NCI-H146 treated with DMSO at 0.1 percent for 48 hours (cell line): ENCODE data around the gene TUBGCP6.

ENCODE experiments used
- DNase-seq: peaks from one replicate; lab custom pipeline; 2025; ENCODE audit not compliant: unreplicated experiment; lab: John Stamatoyannopoulos, UW

The TUBGCP6 gene

DNA sequence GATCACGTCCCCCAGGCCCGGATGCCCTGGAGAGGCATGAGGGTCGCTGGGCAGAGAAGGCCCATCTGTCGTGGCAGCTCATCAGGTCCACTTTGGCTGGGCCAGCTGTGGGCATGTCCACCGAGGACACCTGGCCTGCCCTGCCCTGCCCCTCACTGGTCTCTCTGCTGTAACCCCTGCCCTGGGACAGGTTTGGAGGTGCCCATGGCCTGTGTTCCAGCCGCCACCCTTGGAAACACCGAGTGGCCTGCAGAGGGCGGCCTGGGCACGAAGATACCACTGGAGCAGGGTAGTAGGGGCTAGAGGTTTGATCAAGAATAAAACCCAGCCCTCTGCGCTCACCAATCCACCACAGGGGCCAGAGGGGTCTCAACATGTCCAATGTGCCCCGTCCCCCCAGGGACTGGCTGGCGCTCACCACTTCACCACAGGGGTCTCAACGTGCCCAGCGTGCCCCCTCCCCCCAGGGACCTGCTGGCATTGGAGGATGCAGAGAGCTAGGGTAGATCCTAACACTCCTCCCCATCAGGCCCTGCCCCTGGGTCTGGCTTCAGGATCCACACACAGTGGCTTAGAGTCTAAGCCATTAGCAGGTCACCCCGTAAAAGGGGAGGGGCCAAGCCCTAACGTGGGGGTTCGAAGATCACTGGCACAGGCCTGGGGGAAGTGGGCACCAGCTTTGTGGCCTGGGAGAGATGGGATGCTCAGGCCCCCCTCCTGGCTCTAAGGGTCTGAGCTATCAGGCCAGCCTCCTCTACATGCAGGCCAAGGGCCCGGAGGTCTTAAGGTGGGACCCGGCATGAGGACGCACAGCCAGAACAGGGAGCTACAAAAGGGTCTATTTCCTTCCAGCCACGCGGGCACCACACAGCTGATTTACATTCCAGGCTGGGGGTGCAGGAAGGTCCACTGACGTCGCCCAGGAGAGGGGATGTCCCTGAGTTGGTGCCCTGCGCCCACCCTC is 7.5 kb upstream of the TUBGCP6 start:
- DNase-seq, result no peak

DNA sequence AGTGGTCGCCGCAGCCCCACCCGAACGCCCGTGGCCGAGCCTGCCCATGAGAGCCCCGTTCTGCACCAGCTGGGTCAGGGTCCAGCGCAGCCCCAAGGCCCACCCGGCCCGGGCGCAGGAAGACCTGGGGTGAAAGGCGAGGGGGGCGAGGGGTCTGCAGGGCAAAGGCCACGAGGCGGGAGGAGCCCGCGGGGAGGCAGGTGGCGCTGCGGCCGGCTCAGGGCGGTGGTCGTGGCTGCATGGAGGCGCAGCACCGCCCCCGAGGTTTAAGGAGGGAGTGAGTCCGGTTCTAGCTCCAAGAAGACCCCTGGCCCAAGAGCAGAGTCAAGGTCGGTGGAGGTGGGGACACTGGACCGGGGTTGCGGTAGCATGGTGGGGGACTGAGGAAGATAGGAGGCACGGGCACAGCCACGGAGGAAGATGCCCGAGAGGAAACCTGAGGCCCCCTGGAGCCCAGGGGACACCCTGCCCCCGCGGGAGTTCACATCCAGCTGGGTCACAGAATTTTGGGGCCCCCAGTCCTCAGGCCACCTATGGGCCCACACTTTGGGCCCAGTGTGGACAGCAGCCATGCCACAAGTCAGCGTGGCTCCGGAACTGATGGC is 6.8 kb upstream of the TUBGCP6 start:
- no peak for DNase-seq

DNA sequence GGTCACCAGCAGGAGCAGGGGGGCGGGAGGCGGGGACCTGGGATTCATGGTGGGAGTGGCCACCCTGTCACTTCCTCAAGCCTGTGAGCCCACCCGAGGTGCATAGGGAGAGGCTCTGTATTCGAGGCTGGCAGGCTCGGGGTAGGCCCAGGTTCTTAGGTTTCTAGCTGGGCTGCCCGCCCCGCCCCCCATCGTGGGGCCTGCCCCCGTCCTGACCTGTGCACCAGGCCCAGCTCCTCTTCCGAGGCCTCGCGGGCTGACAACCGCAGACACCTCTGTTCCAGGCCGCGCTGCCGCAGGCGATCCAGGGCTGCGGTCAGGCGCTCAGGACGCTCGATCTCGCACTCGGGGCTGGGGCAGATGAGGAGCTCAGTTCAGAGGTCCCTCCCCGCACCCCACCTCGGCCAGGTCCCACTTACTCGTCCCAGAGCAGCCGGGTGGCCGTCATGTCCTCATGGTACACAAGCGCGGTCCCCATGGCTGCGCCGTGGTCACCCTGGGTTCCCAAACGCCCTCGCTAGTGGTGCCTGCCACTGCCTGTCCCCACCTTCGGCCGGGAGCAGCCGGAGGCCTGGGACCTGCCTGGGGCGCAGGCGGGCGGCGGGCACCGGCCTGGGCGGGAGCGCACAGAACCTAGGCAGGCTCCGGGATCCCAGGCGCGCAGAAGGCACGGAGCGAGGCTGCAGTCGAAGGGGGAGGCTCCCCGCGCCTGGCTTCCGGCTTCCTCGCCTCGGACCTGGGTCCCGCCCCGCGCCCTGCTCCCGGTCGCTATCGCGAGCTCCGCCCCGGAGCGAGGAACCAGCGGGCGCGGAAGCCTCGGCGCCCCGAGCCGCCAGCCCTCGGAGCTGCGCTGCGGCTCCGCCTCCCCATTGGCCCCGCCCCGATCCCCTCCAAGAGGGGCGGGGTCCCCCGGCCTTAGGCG is 6.0 kb upstream of the TUBGCP6 start, which contains the start of gene HDAC10:
Gene HDAC10 (minus strand): TSS at position 711 of the 922 bp plus-strand sequence. CDS start 233 bp downstream, at position 478.
- DNase-seq, result peak; percentile 33

DNA sequence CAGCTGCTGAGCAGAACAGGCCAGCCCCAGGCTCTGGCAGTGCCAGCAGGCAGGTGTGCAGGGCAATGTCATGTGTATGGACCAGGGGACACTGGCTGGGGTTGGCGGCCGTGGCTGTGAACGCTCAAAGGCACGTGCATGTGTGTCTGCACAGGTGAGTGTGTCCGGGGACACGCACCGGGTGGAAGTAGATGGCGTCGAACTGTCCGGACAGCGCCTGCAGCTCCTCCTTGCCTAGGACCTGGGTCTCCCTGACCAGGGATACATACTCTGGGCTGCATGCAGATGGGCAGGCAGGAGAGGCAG is 5.4 kb upstream of the TUBGCP6 start:
- DNase-seq, result no peak

DNA sequence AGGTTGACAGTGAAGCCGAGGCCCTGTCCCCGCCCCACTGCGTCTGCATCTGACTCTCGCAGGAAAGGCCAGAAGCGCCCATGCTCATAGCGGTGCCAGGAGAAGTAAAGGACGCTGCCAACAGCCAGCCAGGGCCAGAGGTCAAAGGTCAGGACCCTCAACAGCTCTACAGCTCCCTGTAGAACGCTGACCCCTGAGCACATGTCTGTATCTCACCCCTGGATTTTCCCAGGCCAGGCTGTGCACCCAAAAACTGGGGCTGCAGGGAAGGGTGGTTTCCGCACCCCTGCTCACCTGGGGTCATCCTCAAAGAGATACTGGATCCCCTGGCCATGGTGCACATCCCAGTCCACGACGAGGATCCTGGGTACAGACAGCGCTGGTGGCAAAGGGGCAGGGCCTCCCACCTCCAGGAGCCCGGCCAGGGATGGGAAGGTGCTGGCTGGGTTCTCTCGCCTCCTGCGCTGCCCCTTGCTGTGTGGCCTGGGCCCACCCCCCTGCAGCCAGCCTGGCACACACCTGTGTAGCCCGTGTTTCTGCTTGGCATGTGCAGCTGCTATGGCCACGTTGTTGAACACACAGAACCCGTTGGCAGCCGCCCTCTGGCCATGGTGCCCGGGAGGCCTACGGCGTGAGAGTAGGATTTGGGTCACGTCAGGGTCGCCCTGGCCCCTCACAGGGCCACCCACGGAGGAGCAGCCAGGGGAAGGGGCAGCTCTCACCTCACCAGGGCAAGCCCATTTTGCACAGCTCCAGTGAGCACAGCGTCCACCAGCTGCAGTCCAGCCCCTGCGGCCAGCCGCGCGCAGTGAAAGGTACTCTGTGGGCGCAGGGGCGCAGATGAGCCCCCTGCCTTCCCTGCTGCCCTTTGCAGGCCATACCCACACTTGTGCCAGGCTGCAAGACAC is 4.8 kb upstream of the TUBGCP6 start:
- DNase-seq, result no peak

DNA sequence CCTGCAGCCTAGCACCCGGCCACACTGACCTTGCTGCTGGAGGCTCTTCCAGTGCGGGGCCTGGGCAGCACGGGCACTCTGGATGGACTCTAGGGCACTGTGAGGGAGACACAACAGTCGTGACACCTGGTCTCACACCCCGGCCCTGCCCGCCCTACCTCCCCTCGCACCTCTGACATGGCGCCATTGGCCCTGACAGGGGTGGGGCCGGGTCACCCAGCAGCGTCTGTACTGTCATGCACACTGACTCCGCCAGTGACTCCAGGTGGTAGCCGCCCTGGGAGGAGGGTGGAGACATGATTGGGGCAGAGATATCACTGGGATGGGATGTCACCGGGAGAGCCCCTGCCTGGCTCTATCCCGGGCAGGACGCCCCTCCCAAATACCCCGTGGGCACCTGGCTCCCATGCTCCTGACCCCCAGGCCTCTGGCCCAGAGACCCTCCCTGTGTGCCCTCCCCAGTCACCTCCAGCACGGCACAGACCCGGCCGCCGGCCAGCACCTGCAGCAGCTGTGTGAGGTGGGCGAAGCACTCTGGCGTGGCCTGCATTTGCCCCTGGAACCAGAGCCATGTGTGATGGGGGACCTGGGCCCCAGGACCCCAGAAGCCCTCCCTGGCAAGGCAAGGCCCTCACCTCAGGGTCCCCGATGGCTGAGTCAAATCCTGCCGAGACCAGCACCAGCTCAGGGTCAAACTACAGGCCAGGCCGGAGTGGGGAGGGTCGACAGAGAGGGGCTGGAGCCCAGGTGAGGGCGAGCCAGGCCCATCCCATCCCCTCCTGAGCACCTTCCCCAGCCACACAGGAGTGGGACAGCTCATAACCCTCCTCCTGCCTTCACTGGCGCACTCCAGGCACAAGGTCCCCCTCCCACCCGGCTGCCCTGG is 3.6 kb upstream of the TUBGCP6 start:
- no peak for DNase-seq

DNA sequence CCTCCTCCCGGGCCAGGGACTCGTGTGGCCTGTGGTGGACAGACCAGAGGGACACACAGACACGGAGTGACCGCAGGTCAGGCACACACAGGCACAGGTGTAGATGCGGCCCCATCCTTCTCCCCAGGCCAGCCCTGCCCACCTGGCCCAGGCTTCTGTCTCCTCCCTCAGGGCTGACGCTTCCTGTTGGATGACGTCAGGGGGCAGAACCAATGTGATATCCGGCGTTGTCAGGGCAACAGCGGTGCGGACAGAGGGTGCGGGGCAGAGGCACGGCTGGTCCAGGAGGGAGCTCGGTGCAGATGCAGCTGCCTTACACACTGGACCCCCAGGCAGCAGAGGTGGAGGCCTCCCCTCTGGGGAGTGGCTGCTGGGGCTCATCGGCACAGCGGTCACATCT is 2.9 kb upstream of the TUBGCP6 start:
- DNase-seq, result peak; percentile 6

DNA sequence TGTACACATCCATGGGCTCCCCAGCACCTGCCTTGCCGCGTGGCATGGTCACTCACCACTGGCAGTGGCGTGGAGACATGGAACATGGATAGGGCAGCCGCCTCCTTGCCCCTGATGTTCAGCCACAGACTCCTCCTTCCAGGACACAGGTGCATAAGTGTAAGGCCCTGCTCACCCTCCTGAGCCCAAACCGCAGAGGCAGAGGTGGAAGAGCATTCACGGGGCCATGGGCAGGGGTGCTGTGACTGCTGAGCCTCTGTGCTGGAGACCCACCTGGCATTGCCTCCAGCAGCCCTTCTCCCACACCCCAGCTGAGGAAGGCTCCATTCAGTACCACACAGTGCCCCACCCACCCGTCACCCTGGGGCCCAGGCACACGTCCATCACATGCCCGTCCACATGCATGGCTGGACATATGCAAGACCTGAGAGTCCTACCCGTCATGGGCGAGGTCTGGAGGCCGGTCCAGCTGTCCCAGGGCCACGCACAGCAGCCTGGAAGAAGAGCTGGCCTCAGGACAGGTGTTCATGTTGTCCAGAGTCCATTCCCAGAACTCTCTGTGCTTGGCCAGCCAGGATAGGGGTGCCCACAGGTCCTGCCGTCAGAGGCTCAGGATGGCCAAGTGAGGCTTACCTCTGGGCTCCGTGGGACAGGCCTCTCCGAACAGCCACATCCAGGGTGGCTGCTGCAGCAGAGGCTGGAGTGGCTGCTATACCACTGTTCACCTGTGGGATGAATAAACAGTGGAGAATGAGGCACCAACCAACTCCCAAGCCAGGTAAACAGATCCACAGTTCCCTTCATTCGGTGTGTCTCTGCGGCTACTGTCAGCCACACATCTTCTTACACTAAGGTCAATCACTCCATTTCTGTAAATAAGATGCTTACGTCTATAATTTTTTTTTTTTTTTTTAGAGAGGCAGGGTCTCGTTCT is 1.7 kb upstream of the TUBGCP6 start:
- DNase-seq, result no peak

DNA sequence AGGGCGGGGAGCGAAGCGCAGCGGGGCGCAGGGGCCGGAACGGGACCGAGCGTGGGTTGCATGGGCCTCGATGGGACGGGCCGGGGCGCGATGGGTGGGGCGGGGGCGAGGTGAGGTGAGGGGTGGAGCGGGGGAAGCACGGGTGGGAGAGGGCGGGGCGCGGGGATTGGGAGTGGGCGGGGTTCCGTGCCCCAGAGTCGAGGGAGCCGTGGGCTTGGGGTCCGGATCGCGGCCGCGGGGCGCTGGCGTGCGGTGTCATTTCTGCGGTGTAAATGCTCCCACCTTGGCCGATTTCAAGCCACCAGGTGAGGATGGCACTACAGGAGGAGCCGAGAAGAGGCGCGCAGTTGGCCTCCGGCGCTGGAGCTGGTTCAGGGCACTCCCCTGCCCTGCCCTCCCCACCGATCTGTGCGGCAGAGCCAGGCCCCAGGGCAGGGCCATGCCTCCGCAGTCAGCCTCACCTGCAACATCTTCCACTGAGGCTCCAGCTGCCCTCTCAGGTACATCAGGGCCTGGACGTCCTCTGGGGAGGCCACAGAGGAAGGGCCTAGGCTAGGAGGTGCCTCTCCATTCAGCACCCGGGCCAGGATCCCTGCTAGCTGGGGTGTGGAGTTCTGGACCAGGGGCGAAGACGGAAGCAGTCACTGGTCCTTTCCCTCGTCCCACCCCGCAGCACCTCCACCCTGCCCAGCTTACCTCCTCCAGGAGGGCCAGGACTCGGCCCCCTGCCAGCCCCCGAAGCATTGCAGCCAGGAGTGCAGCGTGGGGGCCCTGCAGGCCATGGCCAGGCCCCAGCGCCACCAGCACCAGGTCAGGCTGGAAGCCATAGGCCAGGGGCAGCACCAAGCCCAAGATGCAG is 620 bp upstream of the TUBGCP6 start:
- no peak for DNase-seq

DNA sequence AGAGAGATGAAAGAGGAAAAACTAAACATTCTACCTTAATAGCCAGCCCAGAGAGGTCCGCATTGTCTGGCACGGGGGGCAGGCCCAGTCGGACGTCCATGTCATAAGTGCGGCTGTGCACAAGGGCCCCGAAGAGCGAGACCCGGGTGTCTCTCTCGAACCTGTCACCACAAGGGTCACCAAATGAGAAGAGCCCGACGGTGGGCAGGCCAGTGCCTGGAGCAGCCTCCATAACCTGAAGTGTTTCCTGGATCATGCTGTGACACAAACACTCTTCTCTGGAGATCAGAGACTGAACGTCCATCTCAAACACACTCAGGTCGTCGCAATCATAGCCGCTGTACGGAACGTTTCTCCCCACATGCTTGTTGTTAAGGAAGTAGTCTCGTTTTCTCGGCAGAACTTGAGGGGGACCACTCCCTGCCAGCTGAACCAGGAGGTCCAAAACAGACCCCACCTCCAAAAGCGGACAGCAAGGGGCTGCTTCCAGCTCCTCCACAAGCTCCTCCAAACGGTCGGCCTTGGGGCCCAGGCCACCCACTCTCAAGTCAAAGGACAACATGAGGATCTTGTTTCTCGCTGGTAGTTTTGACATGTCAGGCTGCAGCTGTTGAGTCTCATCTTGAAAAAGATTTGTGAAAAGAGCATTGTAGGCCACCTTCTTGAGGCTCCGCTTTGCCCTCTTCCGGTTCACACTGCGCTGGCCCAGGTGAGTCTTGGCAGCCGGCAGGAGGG is 971 bp downstream of the TUBGCP6 start:
- no peak for DNase-seq

DNA sequence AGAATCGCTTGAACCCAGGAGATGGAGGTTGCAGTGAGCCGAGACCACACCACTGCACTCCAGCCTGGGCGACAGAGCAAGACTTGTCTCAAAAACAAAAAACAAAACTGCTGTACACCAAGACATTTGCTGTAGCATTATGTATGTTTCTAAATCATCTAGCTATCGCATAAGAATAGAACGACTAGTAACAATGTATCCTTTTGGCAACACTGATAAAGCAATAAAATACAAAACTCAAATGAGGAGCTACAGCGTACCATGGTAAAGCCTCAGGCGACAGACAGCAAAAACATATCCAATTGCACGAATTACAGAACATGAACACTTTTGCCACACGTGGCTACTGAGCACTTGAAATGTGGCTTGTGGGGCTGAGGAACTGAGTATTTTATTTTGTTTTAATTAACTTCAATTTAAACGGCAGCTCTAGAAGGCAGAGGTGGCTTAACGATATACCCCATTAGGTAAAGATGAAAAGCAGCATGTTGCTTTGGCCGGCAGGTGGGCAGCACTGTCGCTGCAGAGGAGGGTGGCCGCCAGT is 2.3 kb downstream of the TUBGCP6 start:
- no peak for DNase-seq

DNA sequence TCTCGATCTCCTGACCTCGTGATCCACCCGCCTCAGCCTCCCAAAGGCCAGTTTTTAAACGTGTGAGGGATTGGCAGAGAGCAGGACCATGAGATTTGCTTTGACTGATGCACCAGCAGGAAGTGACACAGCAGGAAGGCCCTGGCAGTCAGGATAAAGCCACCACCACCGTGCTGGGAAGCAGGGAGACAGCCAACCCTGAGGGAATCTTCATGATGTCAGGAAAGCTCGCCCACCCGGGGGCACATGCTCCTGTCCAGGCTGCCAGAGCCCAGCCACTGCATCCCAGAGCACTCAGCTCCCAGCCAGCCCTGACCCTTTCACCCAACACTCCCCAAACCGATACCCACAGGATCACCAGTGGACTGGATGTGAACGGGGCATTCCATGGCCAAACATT is 6.1 kb downstream of the TUBGCP6 start:
- DNase-seq, result no peak

DNA sequence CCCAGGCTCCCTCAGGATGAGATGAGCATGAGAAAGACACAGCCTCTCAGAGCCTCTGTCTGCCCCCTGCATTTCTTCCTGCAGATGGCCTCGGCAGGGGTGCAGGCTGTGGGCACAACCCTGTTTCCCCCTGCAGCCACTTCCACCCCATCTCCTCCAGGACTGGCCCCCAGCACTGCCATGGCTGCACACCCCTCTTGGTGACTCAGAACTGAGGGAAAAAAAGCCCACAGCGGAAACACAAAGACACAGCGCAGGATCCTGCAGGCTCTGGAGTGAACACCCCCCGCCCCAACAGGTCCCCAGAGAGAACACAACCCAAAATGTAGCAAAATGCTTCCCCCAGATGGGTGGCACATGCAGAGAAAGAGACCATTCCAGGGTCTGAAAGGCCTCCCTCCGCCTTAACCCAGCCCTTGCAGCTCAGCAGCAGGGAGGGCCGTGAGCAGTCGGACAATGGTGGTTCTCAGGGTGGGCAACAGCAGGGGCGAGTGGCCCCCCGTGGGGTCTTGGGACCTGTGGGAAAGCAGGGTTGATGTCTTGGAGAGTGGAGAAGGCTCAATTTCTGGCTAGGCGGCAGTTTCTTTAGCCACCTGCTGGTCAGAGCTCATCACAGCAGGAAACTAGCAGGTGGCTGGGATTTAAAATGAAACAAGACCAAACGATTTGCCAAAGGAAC is 8.0 kb downstream of the TUBGCP6 start:
- peak; percentile 5 for DNase-seq

DNA sequence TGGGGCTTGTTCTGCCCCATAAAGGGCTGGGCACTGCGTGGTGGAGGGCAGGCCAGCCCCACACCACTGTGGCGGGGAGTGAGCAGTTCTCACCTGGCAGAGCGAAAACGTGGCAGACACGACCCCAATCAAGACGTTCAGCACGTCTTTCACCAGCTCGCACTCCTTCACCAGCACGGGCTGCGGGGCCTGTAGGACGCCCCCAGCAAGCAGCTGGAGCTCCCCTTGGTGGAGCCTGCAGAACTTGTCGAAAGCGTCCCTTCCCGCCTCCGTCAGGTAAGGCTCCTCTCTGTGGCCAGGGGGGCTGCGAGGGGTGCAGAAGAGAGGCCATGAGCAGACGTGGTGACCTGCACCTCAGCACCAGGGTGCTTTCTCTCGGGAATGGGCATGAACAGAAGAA is 11.6 kb downstream of the TUBGCP6 start:
- DNase-seq, result no peak

DNA sequence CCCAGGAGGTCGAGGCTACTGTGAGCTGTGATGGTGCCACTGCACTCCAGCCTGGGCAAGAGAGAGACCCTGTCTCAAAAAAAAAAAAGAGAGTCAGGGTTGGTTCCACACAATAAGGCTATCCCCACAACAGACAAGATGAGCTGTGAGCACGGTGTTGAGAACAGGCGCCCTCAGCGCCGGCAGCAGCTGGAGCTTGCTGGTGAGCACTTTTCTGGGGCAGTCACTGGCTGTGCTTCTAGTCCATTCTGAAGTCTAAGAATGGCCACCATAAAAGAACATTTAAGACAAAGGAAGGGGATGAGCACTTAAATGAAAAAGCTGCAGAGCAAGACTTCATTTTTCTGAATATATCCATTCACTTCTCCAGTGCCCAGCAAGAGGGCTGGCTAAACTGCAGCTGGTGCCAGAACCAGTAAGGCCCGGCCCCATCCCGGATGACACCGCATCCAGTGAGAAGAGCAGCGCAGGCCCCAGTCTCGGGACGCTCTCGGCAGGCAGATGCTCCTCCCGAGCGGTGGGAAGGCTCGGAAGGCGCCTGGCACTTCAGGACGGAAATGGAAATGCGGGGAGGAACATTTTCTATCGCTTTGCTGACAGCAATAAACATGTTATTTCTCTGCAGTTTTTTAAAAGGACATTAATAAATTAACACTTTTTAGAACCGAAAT is 12.2 kb downstream of the TUBGCP6 start:
- DNase-seq, result no peak
